HL-60/S4 (cell line): Measurements from ENCODE around the gene PCDH17.

ENCODE experiments used
- in situ Hi-C: fragments of 300-500 bp; cut with MboI; formaldehyde crosslinking; loops from 2 replicates; pipeline ENCODE4 v1.14.3; 2022; ENCODE audit warnings: low sequenced_read_pairs

The PCDH17 gene

DNA sequence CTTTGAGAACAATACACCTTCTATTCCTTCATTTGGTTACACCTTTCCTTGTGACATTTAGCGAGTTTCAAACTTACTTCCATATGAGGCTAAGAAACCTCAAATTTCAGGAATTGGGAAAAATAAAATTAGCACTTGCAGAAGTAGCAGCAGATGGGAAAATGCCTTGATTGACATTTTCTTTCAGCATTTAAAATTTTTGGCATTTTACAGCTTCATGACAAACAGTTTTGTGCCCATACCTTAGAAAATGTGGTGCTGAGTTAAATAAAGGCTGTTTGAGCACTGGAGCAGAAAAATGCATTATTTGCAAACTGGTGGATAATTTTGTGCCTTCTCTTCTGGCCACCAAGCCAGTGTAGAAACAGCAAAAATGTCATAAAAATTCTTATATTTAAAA lies 95.4 kb downstream of the PCDH17 start:
- in situ Hi-C loops = no loop called here

DNA sequence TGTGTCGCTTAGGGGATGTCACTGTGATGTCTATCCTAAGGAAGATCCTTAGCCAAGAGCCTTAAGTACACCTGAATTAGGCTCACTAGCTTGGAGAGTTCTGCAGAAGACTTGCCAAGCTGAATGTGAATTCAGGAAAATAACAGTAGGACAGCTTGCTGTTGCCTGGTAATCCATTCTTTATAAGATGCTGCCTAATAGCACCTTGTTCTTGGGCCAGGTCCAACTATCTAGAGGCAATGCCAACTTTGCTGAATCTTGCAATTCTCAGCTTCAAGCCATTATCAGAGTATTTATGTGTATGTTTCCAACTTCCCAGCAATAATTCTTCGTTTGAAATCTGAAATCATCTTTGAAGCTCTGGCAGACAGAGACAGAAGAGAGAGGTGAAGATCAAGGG lies 102.8 kb downstream of the PCDH17 start:
- in situ Hi-C loops = no loop called here

DNA sequence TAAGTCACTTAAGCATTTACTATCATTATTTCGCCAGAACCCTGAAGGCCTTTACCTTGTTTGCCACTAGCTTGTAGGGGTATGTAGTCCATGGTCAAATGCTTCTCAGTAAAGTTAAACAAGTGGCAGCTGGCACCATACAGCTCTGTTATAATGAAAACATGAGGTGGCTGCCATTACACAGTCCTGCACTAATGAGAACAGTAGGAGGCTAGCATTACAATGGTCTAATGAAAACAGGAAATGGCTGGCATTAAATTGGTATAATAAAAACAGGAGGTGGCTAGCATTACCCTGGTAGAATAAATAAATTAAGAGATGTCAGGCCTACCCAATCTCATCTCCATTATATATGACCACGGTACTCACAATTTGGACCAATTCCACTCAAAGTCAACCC lies 107.5 kb downstream of the PCDH17 start:
- in situ Hi-C loops = no loop called here

DNA sequence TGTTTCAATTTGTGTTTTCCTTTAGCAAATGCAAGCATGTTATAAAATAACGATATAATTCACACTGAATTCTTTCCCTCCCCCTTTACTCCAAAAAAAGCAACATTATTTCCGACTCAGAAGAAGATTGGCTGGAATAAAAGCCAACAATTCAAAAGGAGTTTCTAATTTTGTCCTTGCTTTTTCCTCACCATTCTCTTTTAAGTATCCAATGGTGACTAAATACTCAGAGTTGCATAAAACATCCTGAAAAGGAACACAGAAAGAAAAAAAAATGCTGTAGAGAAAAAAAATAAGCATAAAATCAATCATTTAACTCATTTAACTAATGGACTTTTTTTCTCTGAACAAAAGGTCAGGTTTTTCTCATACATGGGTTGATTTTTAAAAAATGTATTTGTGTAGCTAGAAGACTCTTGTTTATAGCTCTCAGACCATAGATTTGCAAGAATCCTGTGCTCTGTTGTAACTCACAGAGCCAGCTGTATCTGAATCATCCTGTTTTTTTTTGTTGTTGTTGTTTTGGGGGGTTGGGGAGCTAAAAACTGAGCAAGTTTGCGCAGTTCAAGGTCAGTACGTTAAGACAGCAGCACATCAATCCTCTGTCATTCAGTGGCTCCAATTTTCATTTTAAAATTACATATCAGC lies 108.1 kb downstream of the PCDH17 start:
- in situ Hi-C loops = no loop called here

DNA sequence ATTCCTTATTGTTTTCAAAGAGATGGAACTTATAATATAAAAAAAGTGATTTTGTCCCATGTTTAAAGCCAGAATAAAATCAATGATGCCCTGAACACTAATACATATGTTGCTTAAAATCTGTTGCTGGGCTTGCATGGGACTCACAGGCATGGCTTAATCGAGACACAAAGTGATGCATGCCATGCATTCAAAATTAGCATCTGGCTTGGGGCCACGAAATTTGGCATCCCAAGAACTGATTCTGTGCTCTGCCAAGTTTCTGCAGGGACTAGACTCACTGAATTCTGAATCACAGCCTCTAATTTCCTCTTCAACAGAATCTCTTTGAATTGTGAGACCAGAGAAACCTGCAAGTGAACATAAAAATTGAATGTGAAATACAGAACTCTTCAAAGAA lies 109.2 kb downstream of the PCDH17 start:
- in situ Hi-C loops = no loop called here

DNA sequence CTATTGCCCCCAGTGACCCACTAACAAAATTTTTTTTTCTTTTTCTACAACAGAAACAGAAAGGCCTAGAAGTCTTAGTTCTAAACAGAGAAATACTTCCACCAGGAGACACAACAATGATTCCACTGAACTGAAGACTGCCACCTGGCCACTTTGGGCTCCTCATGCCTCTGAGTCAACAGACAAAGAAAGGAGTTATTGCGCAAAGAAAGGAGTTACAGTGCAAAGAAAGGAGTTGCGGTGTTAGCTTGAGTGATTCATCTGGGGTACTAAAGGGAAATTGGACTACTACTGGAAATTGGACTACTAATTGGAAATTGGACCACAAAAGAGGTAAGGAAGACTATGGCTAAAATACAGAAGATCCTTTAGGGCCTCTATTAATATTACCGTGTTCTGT lies 116.6 kb downstream of the PCDH17 start:
- in situ Hi-C loops = no loop called here

DNA sequence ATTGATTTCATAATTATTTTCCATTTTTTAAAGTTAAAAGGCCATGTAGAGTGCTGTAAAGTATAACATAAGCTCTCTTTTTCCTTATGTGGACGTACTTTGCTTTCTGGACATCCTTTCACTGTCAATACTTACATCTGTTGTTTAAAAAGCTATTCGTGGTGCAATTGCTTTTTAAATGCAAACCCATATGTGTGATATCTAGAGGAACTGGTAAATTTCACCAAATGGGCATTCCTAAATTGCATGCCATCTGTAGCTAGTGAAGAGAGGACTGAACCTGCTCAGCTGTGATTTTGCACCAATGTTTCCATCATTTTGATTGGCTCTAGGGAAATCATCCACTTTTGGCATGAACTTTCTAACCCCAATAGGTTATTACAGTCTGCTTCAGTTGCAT lies 129.4 kb downstream of the PCDH17 start:
- in situ Hi-C loops = no loop called here

DNA sequence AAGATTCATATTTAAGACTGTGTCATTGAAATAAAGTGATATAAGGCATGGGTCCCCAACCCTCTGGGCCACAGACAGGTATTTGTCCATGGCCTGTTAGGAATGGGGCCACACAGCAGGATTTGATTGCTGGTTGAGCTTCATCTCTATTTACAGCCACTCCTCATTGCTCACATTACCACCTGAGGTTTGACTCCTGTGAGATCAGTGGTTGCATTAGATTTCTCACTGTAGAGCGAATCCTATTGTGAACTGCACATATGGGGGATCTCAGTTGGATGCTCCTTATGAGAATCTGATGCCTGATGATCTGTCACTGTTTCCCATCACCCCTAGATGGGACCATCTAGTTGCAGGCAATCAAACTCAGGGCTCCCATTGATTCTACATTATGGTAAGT lies 132.1 kb downstream of the PCDH17 start:
- in situ Hi-C loops = no loop called here
